HUES64 (cell line): ENCODE data around the gene STXBP6.

ENCODE experiments used
- H3K27ac ChIP-seq: 2 replicates; pipeline ENCODE4 v1.7.0; 2013; ENCODE audit warnings: low read depth, low read length, inconsistent platforms
- H3K27me3 ChIP-seq: 2 replicates; pipeline ENCODE4 v1.6.1; 2013; ENCODE audit warnings: mild to moderate bottlenecking, low read length; ENCODE audit not compliant: insufficient read depth
- H3K36me3 ChIP-seq: 2 replicates; pipeline ENCODE4 v1.6.1; 2013; ENCODE audit warnings: mild to moderate bottlenecking, low read length; ENCODE audit not compliant: insufficient read depth
- H3K4me1 ChIP-seq: 2 replicates; pipeline ENCODE4 v1.6.1; 2013; ENCODE audit warnings: mild to moderate bottlenecking, low read length, moderate library complexity; ENCODE audit not compliant: insufficient read depth
- H3K4me3 ChIP-seq: 2 replicates; pipeline ENCODE4 v1.5.1; 2013; ENCODE audit warnings: mild to moderate bottlenecking, low read length, moderate library complexity
- H3K9ac ChIP-seq: 2 replicates; pipeline ENCODE4 v1.6.1; 2013; ENCODE audit warnings: mild to moderate bottlenecking, low read depth, low read length
- H3K9me3 ChIP-seq: 2 replicates; pipeline ENCODE4 v1.6.1; 2013; ENCODE audit warnings: low read depth, low read length; ENCODE audit not compliant: insufficient read depth
- WGBS: fragments of 150-250, 120-280 bp; methylation state at CpG from one replicate; pipeline ENCODE4 v1.1.7; 2013; ENCODE audit warnings: missing lambda C conversion rate; 5-methylcytosine and 5-hydroxymethylcytosine counted together

STXBP6 gene

GRCh38 chr14:24817212-24818057 is 232.5 kb downstream of the STXBP6 start:
- Histone ChIP-seq H3K4me1 (peaks cover 3% of the 10 kb centered on the region; the same call in 1 of the 2 replicates), H3K27me3 (no peaks in the 10 kb centered on the region), H3K9ac (no peak overlapping the region), H3K27ac (no peak overlapping the region), H3K4me3 (no peak overlapping the region), H3K36me3 (no peaks in the 10 kb centered on the region), H3K9me3 (no peaks in the 10 kb centered on the region)
- 85% methylated on average over 9 of the region's 11 CpGs for WGBS

GRCh38 chr14:24816929-24817211 is 233.1 kb downstream of the STXBP6 start:
- Histone ChIP-seq H3K9ac (no peak overlapping the region), H3K27me3 (no peaks in the 10 kb centered on the region), H3K36me3 (no peaks in the 10 kb centered on the region), H3K27ac (no peak overlapping the region), H3K4me1 (peaks cover 8% of the 10 kb centered on the region), H3K4me3 (no peak overlapping the region), H3K9me3 (no peaks in the 10 kb centered on the region)
- 96% methylated on average over 3 of the region's 3 CpGs for WGBS

- H3K27ac ChIP-seq = no peak overlapping the region
- H3K9me3 ChIP-seq = no peaks in the 10 kb centered on the region
Measured at GRCh38 chr14:24816011-24816928, 233.7 kb downstream of the STXBP6 start.

GRCh38 chr14:24815543-24815942 is 234.4 kb downstream of the STXBP6 start:
- H3K4me3 ChIP-seq = no peak overlapping the region
- no peaks in the 10 kb centered on the region for H3K36me3 ChIP-seq
- 90% methylated on average over 9 of the region's 9 CpGs for WGBS
- no peaks in the 10 kb centered on the region for H3K27me3 ChIP-seq
- no peak overlapping the region for H3K9ac ChIP-seq
- no peaks in the 10 kb centered on the region for H3K9me3 ChIP-seq
- H3K27ac ChIP-seq = no peak overlapping the region
- H3K4me1 ChIP-seq = peaks cover 14% of the 10 kb centered on the region

More at GRCh38 chr14:24816011-24816928, 233.7 kb downstream of the STXBP6 start:
- H3K9ac ChIP-seq = no peak overlapping the region
- H3K4me1 ChIP-seq = peaks cover 14% of the 10 kb centered on the region
- no peak overlapping the region for H3K4me3 ChIP-seq
- no peaks in the 10 kb centered on the region for H3K27me3 ChIP-seq
- WGBS = 85% methylated on average over 5 of the region's 5 CpGs
- H3K36me3 ChIP-seq = no peaks in the 10 kb centered on the region

GRCh38 chr14:24814944-24815343 is 235.0 kb downstream of the STXBP6 start:
- no peak overlapping the region for H3K27ac ChIP-seq
- WGBS = 93% methylated on average over 1 of the region's 2 CpGs
- no peak overlapping the region for H3K9ac ChIP-seq
- H3K36me3 ChIP-seq = no peaks in the 10 kb centered on the region
- no peak overlapping the region for H3K4me3 ChIP-seq
- peaks cover 14% of the 10 kb centered on the region for H3K4me1 ChIP-seq
- H3K9me3 ChIP-seq = no peaks in the 10 kb centered on the region
- H3K27me3 ChIP-seq = no peaks in the 10 kb centered on the region

- 98% methylated on average over 2 of the region's 2 CpGs for WGBS
- Histone ChIP-seq H3K9me3 (no peaks in the 10 kb centered on the region), H3K27me3 (no peaks in the 10 kb centered on the region), H3K36me3 (no peaks in the 10 kb centered on the region), H3K4me3 (no peak overlapping the region), H3K27ac (no peak overlapping the region), H3K9ac (no peak overlapping the region), H3K4me1 (peaks cover 14% of the 10 kb centered on the region)
Measured at GRCh38 chr14:24814346-24814745, 235.6 kb downstream of the STXBP6 start.

- no peak overlapping the region for H3K27ac ChIP-seq
- H3K4me1 ChIP-seq = peaks cover 14% of the 10 kb centered on the region
- H3K9ac ChIP-seq = no peak overlapping the region
- WGBS = 97% methylated on average over 2 of the region's 2 CpGs
- no peak overlapping the region for H3K4me3 ChIP-seq
- no peaks in the 10 kb centered on the region for H3K27me3 ChIP-seq
- no peaks in the 10 kb centered on the region for H3K36me3 ChIP-seq
- no peaks in the 10 kb centered on the region for H3K9me3 ChIP-seq
Measured at GRCh38 chr14:24813819-24814259, 236.1 kb downstream of the STXBP6 start.

GRCh38 chr14:24813089-24813815 is 236.7 kb downstream of the STXBP6 start:
- WGBS = 96% methylated on average over 5 of the region's 6 CpGs
- H3K4me1 ChIP-seq = peaks cover 14% of the 10 kb centered on the region
- H3K27ac ChIP-seq = no peak overlapping the region

GRCh38 chr14:24809135-24809534 is 240.8 kb downstream of the STXBP6 start:
- H3K27me3 ChIP-seq = no peaks in the 10 kb centered on the region
- H3K36me3 ChIP-seq = no peaks in the 10 kb centered on the region
- H3K9ac ChIP-seq = no peak overlapping the region
- no peak overlapping the region for H3K27ac ChIP-seq
- peaks cover 14% of the 10 kb centered on the region for H3K4me1 ChIP-seq
- no peak overlapping the region for H3K4me3 ChIP-seq
- WGBS = 90% methylated on average over 2 of the region's 2 CpGs
- H3K9me3 ChIP-seq = no peaks in the 10 kb centered on the region

More at GRCh38 chr14:24813089-24813815, 236.7 kb downstream of the STXBP6 start:
- Histone ChIP-seq H3K9me3 (no peaks in the 10 kb centered on the region), H3K9ac (no peak overlapping the region), H3K36me3 (no peaks in the 10 kb centered on the region), H3K4me3 (no peak overlapping the region), H3K27me3 (no peaks in the 10 kb centered on the region)

GRCh38 chr14:24808412-24808811 is 241.5 kb downstream of the STXBP6 start:
- no peaks in the 10 kb centered on the region for H3K27me3 ChIP-seq
- H3K9me3 ChIP-seq = no peaks in the 10 kb centered on the region
- WGBS = 84% methylated on average over 6 of the region's 6 CpGs
- no peak overlapping the region for H3K4me3 ChIP-seq
- no peak overlapping the region for H3K9ac ChIP-seq
- no peak overlapping the region for H3K27ac ChIP-seq
- peaks cover 14% of the 10 kb centered on the region for H3K4me1 ChIP-seq
- H3K36me3 ChIP-seq = no peaks in the 10 kb centered on the region
